Ectodermal cell (in vitro differentiated cells): Measurements from ENCODE around the gene SLC13A2.

Source experiments
- H3K27ac ChIP-seq: 2 replicates; pipeline ENCODE4 v1.7.0; 2013; ENCODE audit warnings: mild to moderate bottlenecking, low read depth, low read length; ENCODE audit not compliant: insufficient read depth, poor library complexity, severe bottlenecking
- H3K27me3 ChIP-seq: 2 replicates; pipeline ENCODE4 v1.7.0; 2013; ENCODE audit warnings: mild to moderate bottlenecking, low read length; ENCODE audit not compliant: insufficient read depth, control insufficient read depth, poor library complexity, severe bottlenecking
- H3K36me3 ChIP-seq: one replicate; pipeline ENCODE4 v1.7.0; 2013; ENCODE audit warnings: low read length; ENCODE audit not compliant: control insufficient read depth, insufficient read depth
- H3K4me1 ChIP-seq: one replicate; pipeline ENCODE4 v1.7.0; 2013; ENCODE audit warnings: low read length; ENCODE audit not compliant: control insufficient read depth, insufficient read depth
- H3K4me3 ChIP-seq: 2 replicates; pipeline ENCODE4 v1.7.0; 2013; ENCODE audit warnings: low read depth, low read length, control low read depth; ENCODE audit not compliant: insufficient read depth
- H3K9me3 ChIP-seq: 2 replicates; pipeline ENCODE4 v1.7.0; 2013; ENCODE audit warnings: mild to moderate bottlenecking, low read length, moderate library complexity; ENCODE audit not compliant: control insufficient read depth
- WGBS, 2 experiments: methylation state at CpG; one replicate each; pipeline ENCODE4 v1.1.7; 2013; ENCODE audit warnings: missing lambda C conversion rate in 2 of 2; 5-methylcytosine and 5-hydroxymethylcytosine counted together

SLC13A2 gene

GRCh38 chr17:28532050-28532960, 58.9 kb downstream of the SLC13A2 start:
- Histone ChIP-seq H3K27me3 (no peaks in the 10 kb centered on the region), H3K4me3 (no peak overlapping the region), H3K27ac (no peak overlapping the region), H3K9me3 (no peaks in the 10 kb centered on the region), H3K36me3 (no peaks in the 10 kb centered on the region), H3K4me1 (peaks cover 19% of the 10 kb centered on the region)
- WGBS, 2 experiments = 80 to 83% methylated on average over 7 of the region's 7 CpGs

GRCh38 chr17:28533091-28533807, 59.8 kb downstream of the SLC13A2 start:
- Histone ChIP-seq H3K4me3 (no peak overlapping the region), H3K9me3 (no peaks in the 10 kb centered on the region), H3K36me3 (no peaks in the 10 kb centered on the region), H3K27ac (no peak overlapping the region), H3K27me3 (no peaks in the 10 kb centered on the region), H3K4me1 (peaks cover 19% of the 10 kb centered on the region)
- 80% methylated on average over 16 of the region's 16 CpGs for WGBS, 2 experiments

- 92 to 93% methylated on average over 11 of the region's 11 CpGs for WGBS, 2 experiments
- H3K4me3 ChIP-seq = no peak overlapping the region
Measured at GRCh38 chr17:28534740-28535375, 61.4 kb downstream of the SLC13A2 start.

DNA sequence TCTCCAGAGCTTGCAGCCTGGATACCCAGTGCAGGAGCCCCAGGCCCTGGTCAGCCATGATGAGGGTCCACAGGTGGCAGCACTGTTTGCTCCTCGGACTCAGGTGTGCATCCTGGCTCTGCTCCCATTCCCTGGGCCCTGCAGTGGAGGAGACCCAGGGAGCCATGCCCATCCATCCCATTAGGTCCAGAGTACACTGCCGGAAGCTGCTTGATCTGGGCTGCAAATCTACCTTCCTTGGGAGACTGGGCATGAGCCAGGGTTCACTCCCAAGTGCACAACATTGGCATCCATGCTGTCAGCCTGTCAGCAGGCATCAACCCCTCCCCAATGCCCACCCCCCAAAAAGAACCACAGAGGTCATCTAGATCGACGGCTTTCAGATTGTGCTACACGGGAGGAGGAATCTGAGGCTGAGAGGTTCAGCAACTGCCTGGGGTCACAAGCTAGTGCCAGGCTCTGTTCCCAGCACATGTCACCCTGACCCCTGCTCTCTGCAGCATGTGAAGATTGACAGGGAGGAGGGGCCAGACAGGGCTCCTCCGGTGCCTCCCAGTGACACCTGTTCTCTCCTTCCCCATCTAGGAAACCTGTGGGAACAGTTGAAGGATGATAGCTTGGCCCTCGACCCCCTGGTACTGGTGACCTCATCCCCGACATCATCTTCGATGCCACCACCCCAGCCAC, 63.2 kb downstream of the SLC13A2 start:
- Histone ChIP-seq H3K9me3 (no peaks in the 10 kb centered on the region), H3K27me3 (no peaks in the 10 kb centered on the region)
- WGBS, 2 experiments = 74 to 80% methylated on average over 9 of the region's 9 CpGs

More at GRCh38 chr17:28534740-28535375, 61.4 kb downstream of the SLC13A2 start:
- Histone ChIP-seq H3K9me3 (no peaks in the 10 kb centered on the region), H3K4me1 (peaks cover 11% of the 10 kb centered on the region), H3K27me3 (no peaks in the 10 kb centered on the region), H3K27ac (no peak overlapping the region), H3K36me3 (no peaks in the 10 kb centered on the region)

DNA sequence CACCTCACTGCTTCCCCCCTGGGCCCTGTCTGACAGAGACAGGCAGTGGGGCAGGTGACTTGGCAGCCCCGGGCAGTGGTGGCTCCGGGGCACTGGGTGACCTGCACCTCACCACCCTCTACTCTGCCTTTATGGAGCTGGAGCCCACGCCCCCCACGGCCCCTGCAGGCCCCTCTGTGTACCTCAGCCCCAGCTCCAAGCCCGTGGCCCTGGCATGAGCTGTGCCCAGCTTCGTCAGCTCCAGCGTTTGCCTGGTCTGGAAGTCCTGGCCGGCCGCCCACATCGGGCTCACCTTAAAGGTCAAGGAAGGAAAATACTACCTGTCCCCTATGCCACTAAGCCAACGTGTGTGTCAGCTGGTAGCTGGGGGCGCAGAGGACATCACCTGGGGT, 63.8 kb downstream of the SLC13A2 start:
- no peaks in the 10 kb centered on the region for H3K36me3 ChIP-seq
- H3K4me1 ChIP-seq = peaks cover 6% of the 10 kb centered on the region
- no peak overlapping the region for H3K27ac ChIP-seq
- H3K9me3 ChIP-seq = no peaks in the 10 kb centered on the region
- 87 to 89% methylated on average over 12 of the region's 12 CpGs for WGBS, 2 experiments
- no peaks in the 10 kb centered on the region for H3K27me3 ChIP-seq
- H3K4me3 ChIP-seq = no peak overlapping the region

More for the DNA sequence above, 63.2 kb downstream of the SLC13A2 start:
- H3K4me3 ChIP-seq = no peak overlapping the region
- H3K4me1 ChIP-seq = peaks cover 7% of the 10 kb centered on the region
- no peaks in the 10 kb centered on the region for H3K36me3 ChIP-seq
- no peak overlapping the region for H3K27ac ChIP-seq

GRCh38 chr17:28538296-28538895, 65.0 kb downstream of the SLC13A2 start:
- Histone ChIP-seq H3K36me3 (no peaks in the 10 kb centered on the region), H3K4me3 (no peak overlapping the region), H3K27ac (no peak overlapping the region), H3K9me3 (no peaks in the 10 kb centered on the region), H3K4me1 (no peaks in the 10 kb centered on the region), H3K27me3 (no peaks in the 10 kb centered on the region)
- WGBS, 2 experiments = 92 to 94% methylated on average over 14 of the region's 14 CpGs

- no peak overlapping the region for H3K27ac ChIP-seq
- WGBS, 2 experiments = 88 to 93% methylated on average over 4 of the region's 4 CpGs
Measured at GRCh38 chr17:28540231-28540630, 66.8 kb downstream of the SLC13A2 start.

GRCh38 chr17:28541439-28541838, 68.0 kb downstream of the SLC13A2 start:
- no peaks in the 10 kb centered on the region for H3K36me3 ChIP-seq
- H3K27ac ChIP-seq = no peak overlapping the region
- no peaks in the 10 kb centered on the region for H3K27me3 ChIP-seq
- H3K9me3 ChIP-seq = no peaks in the 10 kb centered on the region
- no peaks in the 10 kb centered on the region for H3K4me1 ChIP-seq
- 93 to 95% methylated on average over 4 of the region's 4 CpGs for WGBS, 2 experiments
- H3K4me3 ChIP-seq = no peak overlapping the region

More at GRCh38 chr17:28540231-28540630, 66.8 kb downstream of the SLC13A2 start:
- Histone ChIP-seq H3K9me3 (no peaks in the 10 kb centered on the region), H3K36me3 (no peaks in the 10 kb centered on the region), H3K27me3 (no peaks in the 10 kb centered on the region), H3K4me1 (no peaks in the 10 kb centered on the region), H3K4me3 (no peak overlapping the region)

- no peak overlapping the region for H3K4me3 ChIP-seq
- H3K4me1 ChIP-seq = peaks cover 4% of the 10 kb centered on the region
- H3K27me3 ChIP-seq = no peaks in the 10 kb centered on the region
- H3K9me3 ChIP-seq = no peaks in the 10 kb centered on the region
- H3K27ac ChIP-seq = no peak overlapping the region
- H3K36me3 ChIP-seq = no peaks in the 10 kb centered on the region
- WGBS, 2 experiments = 80 to 86% methylated on average over 3 to 4 of the region's 4 CpGs
Measured at GRCh38 chr17:28544402-28545140, 71.1 kb downstream of the SLC13A2 start.
